Stimulated activated naive CD8-positive, alpha-beta T cell treated with anti-CD3 and anti-CD28 coated beads, Interleukin-15, Interleukin-2, amounts not matched to agents 100 U/mL and 50 U/mL, for 24 hours (primary cell): ENCODE results near the gene RNF111.
A peak's percentile ranks its signal among the peaks of the same experiment; 100 is the strongest.
"Not testable (repeated sequence)": the region's sequence is repeated elsewhere in the genome, so short reads cannot be mapped to it uniquely, and the experiment has no call there.

Experiments used
- ATAC-seq: fragments of 150-1000 bp; cut with Tn5 transposase; one replicate; pipeline ENCODE4 v1.10.0; 2021
- DNase-seq: peaks from one replicate; pipeline ENCODE4 v3.0.0; 2021

The RNF111 gene

GRCh38 chr15:59059076-59059597 is 71.7 kb downstream of the RNF111 start:
- no peak for ATAC-seq

GRCh38 chr15:59060348-59060747 is 72.9 kb downstream of the RNF111 start:
- ATAC-seq (no peak), DNase-seq (no peak)

More at GRCh38 chr15:59059076-59059597, 71.7 kb downstream of the RNF111 start:
- DNase-seq = no peak

- no peak for DNase-seq
- no peak for ATAC-seq
These were observed 75.6 kb downstream of the RNF111 start for GRCh38 chr15:59063042-59063441.

- no peak for ATAC-seq
- no peak for DNase-seq
These were observed 82.0 kb downstream of the RNF111 start for GRCh38 chr15:59069430-59069829.

- DNase-seq (no peak), ATAC-seq (peak; percentile 52)
These were observed 87.1 kb downstream of the RNF111 start for GRCh38 chr15:59074607-59075006.

GRCh38 chr15:59087731-59088130 is 100.3 kb downstream of the RNF111 start:
- DNase-seq (no peak), ATAC-seq (no peak)

GRCh38 chr15:59094077-59094476 is 106.6 kb downstream of the RNF111 start:
- ATAC-seq (no peak), DNase-seq (no peak)

GRCh38 chr15:59096429-59096828 is 109.0 kb downstream of the RNF111 start:
- DNase-seq (no peak), ATAC-seq (peak; percentile 55)

GRCh38 chr15:59099162-59099685 is 111.8 kb downstream of the RNF111 start:
- DNase-seq (no peak), ATAC-seq (no peak)

GRCh38 chr15:59104602-59104911 is 117.1 kb downstream of the RNF111 start:
- no peak for DNase-seq

GRCh38 chr15:59104912-59105732 is 117.7 kb downstream of the RNF111 start, which contains the start of gene CCNB2:
Gene CCNB2, plus strand, starts transcription at chr15:59105146. Its CDS starts 123 bp downstream, at chr15:59105269.
- peak; percentile 78 for DNase-seq
- peak; percentile 100 for ATAC-seq

More at GRCh38 chr15:59104602-59104911, 117.1 kb downstream of the RNF111 start:
- ATAC-seq = no peak

GRCh38 chr15:59105854-59106253 is 118.4 kb downstream of the RNF111 start:
- DNase-seq (no peak), ATAC-seq (no peak)

GRCh38 chr15:59111251-59111650 is 123.8 kb downstream of the RNF111 start:
- no peak for DNase-seq
- ATAC-seq = no peak

- no peak for DNase-seq
- ATAC-seq = no peak
These were observed 127.6 kb downstream of the RNF111 start for GRCh38 chr15:59115047-59115446.

- ATAC-seq = no peak
- DNase-seq = no peak
These were observed 128.7 kb downstream of the RNF111 start for GRCh38 chr15:59116141-59116540.

- ATAC-seq = no peak
- DNase-seq = no peak
These were observed 129.3 kb downstream of the RNF111 start for GRCh38 chr15:59116771-59117170.

GRCh38 chr15:59119625-59120024 is 132.2 kb downstream of the RNF111 start:
- no peak for DNase-seq
- ATAC-seq = no peak

- ATAC-seq = no peak
- no peak for DNase-seq
These were observed 133.5 kb downstream of the RNF111 start for GRCh38 chr15:59120937-59121336.

GRCh38 chr15:59124261-59124660 is 136.8 kb downstream of the RNF111 start:
- no peak for DNase-seq
- no peak for ATAC-seq

GRCh38 chr15:59125683-59126082 is 138.2 kb downstream of the RNF111 start:
- ATAC-seq, DNase-seq: not testable (repeated sequence)

- not testable (repeated sequence) for ATAC-seq, DNase-seq
These were observed 139.8 kb downstream of the RNF111 start for GRCh38 chr15:59127255-59127654.

- DNase-seq (no peak), ATAC-seq (no peak)
These were observed 144.0 kb downstream of the RNF111 start for GRCh38 chr15:59131456-59131855.

GRCh38 chr15:59131969-59132562 is 144.6 kb downstream of the RNF111 start:
- ATAC-seq (no peak), DNase-seq (no peak)
